Gastroesophageal sphincter (tissue), 3 donors: ENCODE data around the gene SFXN2.

Source experiments
- POLR2A ChIP-seq, 2 donors: fragments of 450-650 bp; IDR thresholded peaks; one replicate each; pipeline ENCODE4 v1.6.1; 2017; ENCODE audit warnings: antibody characterized with exemption in 2 of 2, mild to moderate bottlenecking in 2 of 2, moderate library complexity in 1 of 2
- POLR2AphosphoS5 ChIP-seq: sonication (generic); formaldehyde crosslinking; IDR thresholded peaks from one replicate; pipeline ENCODE4 v1.6.1; 2017; ENCODE audit warnings: antibody characterized with exemption
- TF ChIP-seq, protein P1 (sequence below), 4 experiments: fragments of 200-600 bp in 2 of 4; fragments of 450-650 bp in 2 of 4; sonication (generic) in 1 of 4; IDR thresholded peaks; one replicate each; pipeline ENCODE4 v1.5.1; 2017 to 2019; ENCODE audit warnings: antibody characterized with exemption in 4 of 4, mild to moderate bottlenecking in 2 of 4, moderate library complexity in 2 of 4

DNA sequence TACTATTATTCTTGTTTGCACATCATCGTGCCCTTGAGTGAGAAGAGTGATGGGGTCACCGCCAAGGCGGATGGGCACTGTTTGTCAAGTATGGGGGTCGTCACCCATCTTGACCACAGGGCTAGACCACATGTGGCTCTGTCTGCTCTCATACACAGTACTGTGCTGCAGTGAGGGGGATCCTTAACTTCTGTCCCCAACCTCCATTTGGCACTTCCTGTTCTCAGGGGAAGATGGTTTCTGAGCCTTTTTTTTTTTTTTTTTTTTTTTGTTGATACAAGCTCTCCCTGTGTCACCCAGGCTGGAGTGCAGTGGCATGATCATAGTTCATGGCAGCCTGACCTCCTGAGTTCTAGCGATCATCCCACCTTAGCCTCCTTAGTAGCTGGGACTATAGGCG lies 42.9 kb downstream of the SFXN2 start:
- TF ChIP-seq, protein P1, sequence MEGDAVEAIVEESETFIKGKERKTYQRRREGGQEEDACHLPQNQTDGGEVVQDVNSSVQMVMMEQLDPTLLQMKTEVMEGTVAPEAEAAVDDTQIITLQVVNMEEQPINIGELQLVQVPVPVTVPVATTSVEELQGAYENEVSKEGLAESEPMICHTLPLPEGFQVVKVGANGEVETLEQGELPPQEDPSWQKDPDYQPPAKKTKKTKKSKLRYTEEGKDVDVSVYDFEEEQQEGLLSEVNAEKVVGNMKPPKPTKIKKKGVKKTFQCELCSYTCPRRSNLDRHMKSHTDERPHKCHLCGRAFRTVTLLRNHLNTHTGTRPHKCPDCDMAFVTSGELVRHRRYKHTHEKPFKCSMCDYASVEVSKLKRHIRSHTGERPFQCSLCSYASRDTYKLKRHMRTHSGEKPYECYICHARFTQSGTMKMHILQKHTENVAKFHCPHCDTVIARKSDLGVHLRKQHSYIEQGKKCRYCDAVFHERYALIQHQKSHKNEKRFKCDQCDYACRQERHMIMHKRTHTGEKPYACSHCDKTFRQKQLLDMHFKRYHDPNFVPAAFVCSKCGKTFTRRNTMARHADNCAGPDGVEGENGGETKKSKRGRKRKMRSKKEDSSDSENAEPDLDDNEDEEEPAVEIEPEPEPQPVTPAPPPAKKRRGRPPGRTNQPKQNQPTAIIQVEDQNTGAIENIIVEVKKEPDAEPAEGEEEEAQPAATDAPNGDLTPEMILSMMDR (IDR thresholded peaks at IDR 0.05) = no peak
- TF ChIP-seq POLR2A (IDR thresholded peaks at IDR 0.05) (no peak), POLR2AphosphoS5 (no peak)
